Ectodermal cell (in vitro differentiated cells): ENCODE measurements around the gene PLEKHD1.

Experiments used
- H3K27ac ChIP-seq: 2 replicates; pipeline ENCODE4 v1.7.0; 2013; ENCODE audit warnings: mild to moderate bottlenecking, low read depth, low read length; ENCODE audit not compliant: insufficient read depth, poor library complexity, severe bottlenecking
- H3K27me3 ChIP-seq: 2 replicates; pipeline ENCODE4 v1.7.0; 2013; ENCODE audit warnings: mild to moderate bottlenecking, low read length; ENCODE audit not compliant: insufficient read depth, control insufficient read depth, poor library complexity, severe bottlenecking
- H3K36me3 ChIP-seq: one replicate; pipeline ENCODE4 v1.7.0; 2013; ENCODE audit warnings: low read length; ENCODE audit not compliant: control insufficient read depth, insufficient read depth
- H3K4me1 ChIP-seq: one replicate; pipeline ENCODE4 v1.7.0; 2013; ENCODE audit warnings: low read length; ENCODE audit not compliant: control insufficient read depth, insufficient read depth
- H3K4me3 ChIP-seq: 2 replicates; pipeline ENCODE4 v1.7.0; 2013; ENCODE audit warnings: low read depth, low read length, control low read depth; ENCODE audit not compliant: insufficient read depth
- H3K9me3 ChIP-seq: 2 replicates; pipeline ENCODE4 v1.7.0; 2013; ENCODE audit warnings: mild to moderate bottlenecking, low read length, moderate library complexity; ENCODE audit not compliant: control insufficient read depth
- WGBS, 2 experiments: methylation state at CpG; one replicate each; pipeline ENCODE4 v1.1.7; 2013; ENCODE audit warnings: missing lambda C conversion rate in 2 of 2; 5-methylcytosine and 5-hydroxymethylcytosine counted together

PLEKHD1 gene

DNA sequence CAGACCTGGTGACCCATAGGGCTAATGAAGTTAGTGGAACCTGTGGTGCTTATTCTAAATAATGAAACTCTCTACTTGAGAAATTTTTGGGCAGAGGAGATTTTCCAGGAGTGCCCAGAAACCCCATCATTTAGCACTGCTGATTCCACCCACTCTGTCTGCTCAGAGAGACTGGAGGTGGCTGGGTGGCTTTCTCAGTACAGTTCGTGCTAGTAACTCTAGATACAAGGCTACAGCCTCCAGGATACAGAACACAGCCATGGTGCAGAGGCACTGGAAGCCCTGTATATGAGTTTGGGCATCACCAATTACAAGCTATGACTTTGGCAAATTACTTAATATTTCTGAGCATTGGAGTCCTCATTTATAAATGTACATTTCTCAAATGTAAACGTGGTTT is 57.8 kb downstream of the PLEKHD1 start:
- no peaks in the 10 kb centered on the region for H3K27me3 ChIP-seq
- no peak overlapping the region for H3K4me3 ChIP-seq
- WGBS, 2 experiments: 91 to 98% methylated on average over 2 of the region's 2 CpGs
- no peaks in the 10 kb centered on the region for H3K9me3 ChIP-seq
- no peaks in the 10 kb centered on the region for H3K36me3 ChIP-seq
- no peak overlapping the region for H3K27ac ChIP-seq
- no peaks in the 10 kb centered on the region for H3K4me1 ChIP-seq

DNA sequence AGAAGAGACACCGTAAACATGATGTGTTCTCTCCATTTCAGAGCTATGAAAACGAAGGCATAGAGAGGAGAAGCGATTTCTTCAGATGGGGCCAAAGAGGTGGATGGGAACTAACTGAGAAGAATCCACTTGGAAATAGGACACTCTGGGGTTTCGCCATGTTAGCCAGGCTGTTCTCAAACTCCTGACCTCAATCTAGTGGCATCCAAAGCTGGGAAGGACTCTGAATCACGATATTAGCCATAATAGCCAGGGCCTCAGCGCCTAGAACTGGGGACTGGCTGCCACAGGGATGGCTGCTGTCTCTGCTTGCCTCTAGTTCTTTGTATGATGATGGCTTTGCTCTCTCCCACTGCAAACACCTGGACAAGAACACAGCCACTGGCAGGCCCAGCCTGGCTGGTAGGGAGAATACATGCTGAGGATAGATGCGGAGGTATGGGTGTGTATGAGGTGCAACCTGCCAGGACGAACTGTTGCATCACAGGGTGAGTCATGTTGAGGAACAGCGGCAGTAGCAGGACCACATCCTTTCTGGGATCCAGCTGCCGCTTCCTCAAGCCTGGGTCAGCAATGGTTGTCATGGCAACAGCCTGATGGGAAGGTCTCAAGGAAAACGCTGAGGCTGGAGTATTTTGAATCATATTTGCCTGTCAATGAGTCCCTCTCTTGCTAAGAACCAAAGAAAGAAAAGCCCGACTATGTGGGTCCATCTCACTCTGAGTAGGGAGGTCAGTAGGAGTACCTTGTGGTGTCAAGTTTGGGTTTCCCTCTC is 59.0 kb downstream of the PLEKHD1 start:
- H3K36me3 ChIP-seq: no peaks in the 10 kb centered on the region

DNA sequence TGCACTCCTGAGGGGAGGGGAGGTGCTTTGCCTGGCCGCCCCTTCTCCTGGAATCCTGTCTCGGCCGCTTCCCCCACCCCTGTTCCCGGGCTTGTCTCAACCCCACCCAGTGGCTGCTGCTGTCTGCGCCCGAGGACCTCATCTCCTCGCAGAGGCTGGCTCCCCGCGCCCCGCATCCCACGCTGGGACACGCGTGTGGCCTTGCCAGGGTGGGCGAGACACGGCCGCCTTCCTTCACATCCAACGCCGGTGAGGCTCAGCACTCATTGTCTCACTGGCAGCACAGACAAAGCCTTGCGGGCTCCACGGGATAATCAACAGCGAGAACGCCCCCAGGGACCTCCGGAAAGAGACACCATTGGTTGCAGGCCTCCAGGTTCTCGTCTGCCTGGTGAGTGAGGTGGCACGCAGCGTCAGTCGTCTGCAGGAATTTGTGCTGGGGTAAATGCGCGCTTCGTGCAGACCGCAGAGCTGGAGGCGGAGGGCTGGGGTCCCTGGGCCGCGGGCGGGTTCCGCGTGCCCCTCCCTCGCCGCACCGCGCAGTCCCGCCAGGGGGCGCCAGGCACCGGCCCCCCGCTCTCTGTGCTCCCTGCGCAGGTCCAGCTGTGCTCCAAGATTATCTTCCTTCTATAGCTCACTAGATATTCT is 63.3 kb downstream of the PLEKHD1 start:
- H3K4me1 ChIP-seq: no peaks in the 10 kb centered on the region
- H3K4me3 ChIP-seq: peak overlapping the region; percentile 37
- peak overlapping the region; percentile 64 for H3K27ac ChIP-seq
- 3% methylated on average over 46 of the region's 46 CpGs for WGBS, 2 experiments
- H3K9me3 ChIP-seq: no peaks in the 10 kb centered on the region
- H3K36me3 ChIP-seq: no peaks in the 10 kb centered on the region
- H3K27me3 ChIP-seq: no peaks in the 10 kb centered on the region

More for the DNA sequence above, 59.0 kb downstream of the PLEKHD1 start:
- Histone ChIP-seq H3K9me3 (no peaks in the 10 kb centered on the region), H3K4me1 (no peaks in the 10 kb centered on the region), H3K27me3 (no peaks in the 10 kb centered on the region), H3K27ac (no peak overlapping the region), H3K4me3 (no peak overlapping the region)
- WGBS, 2 experiments: 76 to 82% methylated on average over 12 of the region's 12 CpGs

DNA sequence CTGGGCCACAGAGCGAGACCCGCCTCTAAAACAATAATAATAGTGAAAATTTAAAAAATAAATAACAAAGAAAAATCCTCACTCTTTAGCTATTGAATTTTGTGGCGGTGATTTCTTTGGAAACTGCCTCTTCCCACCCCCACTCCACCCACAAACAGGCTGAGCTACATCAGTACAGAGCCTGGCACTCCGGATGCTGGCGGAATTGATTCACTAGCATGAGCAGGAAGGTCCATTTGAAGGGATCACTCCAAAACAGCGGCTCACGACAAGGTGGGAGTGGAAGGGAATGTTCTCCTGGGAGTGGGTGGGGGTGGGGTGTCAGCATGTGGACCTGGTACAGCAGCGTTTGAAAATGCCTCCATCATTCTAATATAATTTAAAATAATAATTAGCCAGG is 64.0 kb downstream of the PLEKHD1 start:
- Histone ChIP-seq H3K36me3 (no peaks in the 10 kb centered on the region), H3K4me1 (no peaks in the 10 kb centered on the region), H3K4me3 (peak overlapping the region; percentile 37), H3K27ac (no peak overlapping the region), H3K9me3 (no peaks in the 10 kb centered on the region), H3K27me3 (no peaks in the 10 kb centered on the region)
- WGBS, 2 experiments: 96 to 97% methylated on average over 5 of the region's 8 CpGs

DNA sequence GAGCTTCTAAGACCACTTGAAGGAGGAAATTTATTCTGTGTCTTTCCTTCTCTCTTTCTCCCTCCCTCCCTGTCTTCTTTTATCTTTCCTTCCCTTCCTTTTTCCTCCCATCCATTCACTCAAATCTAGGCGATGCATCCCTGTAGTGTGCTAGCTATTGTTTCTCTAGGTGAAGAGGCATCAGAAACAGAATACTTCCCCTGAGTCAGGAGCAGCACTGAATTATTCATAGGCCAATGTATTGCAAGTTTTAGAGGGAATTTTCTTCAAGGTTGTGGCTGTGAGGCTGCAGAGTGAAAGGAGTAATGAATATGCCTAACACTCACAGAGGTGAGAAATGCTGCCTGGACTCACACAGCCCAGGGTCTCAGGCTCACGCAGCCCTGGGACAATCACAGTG is 67.0 kb downstream of the PLEKHD1 start:
- H3K27ac ChIP-seq: no peak overlapping the region
- 51 to 63% methylated on average over 2 of the region's 2 CpGs for WGBS, 2 experiments
- H3K4me1 ChIP-seq: no peaks in the 10 kb centered on the region
- no peaks in the 10 kb centered on the region for H3K27me3 ChIP-seq
- H3K4me3 ChIP-seq: no peak overlapping the region
- H3K36me3 ChIP-seq: no peaks in the 10 kb centered on the region
- H3K9me3 ChIP-seq: no peaks in the 10 kb centered on the region

DNA sequence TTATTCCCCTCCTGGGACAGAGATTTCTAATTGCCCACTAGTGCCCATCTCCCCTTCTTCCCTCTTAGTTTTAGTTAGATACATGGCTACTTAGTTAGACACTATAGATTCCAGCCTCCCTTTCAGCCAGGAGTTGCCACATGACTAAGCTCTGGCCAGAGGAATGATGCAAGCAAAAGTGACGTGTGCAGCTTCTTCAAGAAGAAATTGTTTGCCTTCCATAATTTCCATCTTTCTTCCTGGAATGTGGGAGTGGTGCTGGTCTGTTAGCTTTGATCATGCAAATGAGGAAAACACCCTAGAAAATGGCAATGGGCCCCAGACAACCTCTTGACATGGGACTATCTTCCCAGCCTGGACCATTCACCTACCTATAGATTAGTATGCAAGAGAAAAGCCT is 68.7 kb downstream of the PLEKHD1 start:
- WGBS, 2 experiments: 96 to 100% methylated on average over 1 of the region's 1 CpG
- H3K27ac ChIP-seq: no peak overlapping the region
- H3K27me3 ChIP-seq: no peaks in the 10 kb centered on the region
- H3K9me3 ChIP-seq: no peaks in the 10 kb centered on the region
- no peaks in the 10 kb centered on the region for H3K36me3 ChIP-seq
- no peak overlapping the region for H3K4me3 ChIP-seq
- no peaks in the 10 kb centered on the region for H3K4me1 ChIP-seq

DNA sequence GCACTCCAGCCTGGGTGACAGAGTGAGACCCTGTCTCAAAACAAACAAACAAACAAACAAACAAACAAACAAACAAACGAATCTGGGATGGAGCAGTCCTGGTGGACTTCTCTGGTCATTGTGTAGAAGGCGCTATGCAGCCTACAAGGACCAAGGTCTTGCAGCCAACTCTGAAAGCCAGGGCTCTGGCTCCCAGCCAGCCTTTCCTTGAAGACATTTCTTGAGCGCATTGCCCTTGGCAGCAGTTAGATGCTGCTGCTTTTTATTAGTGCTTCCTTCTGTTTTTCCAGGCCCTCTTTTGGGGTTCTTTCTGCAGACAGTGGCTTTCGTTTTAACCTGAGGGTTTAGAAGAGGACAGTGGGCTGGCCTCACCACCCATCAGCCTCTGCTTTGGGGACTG is 70.0 kb downstream of the PLEKHD1 start:
- 90 to 93% methylated on average over 4 of the region's 4 CpGs for WGBS, 2 experiments

DNA sequence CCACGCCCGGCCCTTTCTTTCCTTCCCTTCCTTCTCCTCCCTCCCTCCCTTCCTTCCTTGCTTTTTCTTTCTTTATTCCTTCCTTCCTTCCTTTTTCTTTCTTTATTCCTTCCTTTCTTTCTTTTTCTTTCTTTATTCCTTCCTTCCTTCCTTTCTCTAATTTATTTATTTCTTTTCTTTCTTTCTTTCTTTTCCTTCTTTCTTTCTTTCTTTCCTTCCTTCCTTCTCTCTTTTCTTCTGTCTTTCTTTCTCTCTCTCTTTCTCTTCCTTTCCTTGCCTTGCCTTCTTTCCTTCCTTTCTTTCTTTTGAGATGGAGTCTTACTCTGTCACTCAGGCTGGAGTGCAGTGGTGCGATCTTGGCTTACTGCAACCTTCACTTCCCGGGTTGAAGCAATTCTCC is 74.2 kb downstream of the PLEKHD1 start:
- H3K4me3 ChIP-seq: no peak overlapping the region
- H3K27me3 ChIP-seq: no peaks in the 10 kb centered on the region
- 88% methylated on average over 4 of the region's 4 CpGs for WGBS, 2 experiments
- no peaks in the 10 kb centered on the region for H3K36me3 ChIP-seq
- H3K27ac ChIP-seq: peak overlapping the region; percentile 85
- peaks cover 16% of the 10 kb centered on the region for H3K4me1 ChIP-seq
- no peaks in the 10 kb centered on the region for H3K9me3 ChIP-seq

More for the DNA sequence above, 70.0 kb downstream of the PLEKHD1 start:
- no peak overlapping the region for H3K4me3 ChIP-seq
- no peaks in the 10 kb centered on the region for H3K9me3 ChIP-seq
- H3K36me3 ChIP-seq: no peaks in the 10 kb centered on the region
- H3K4me1 ChIP-seq: peaks cover 8% of the 10 kb centered on the region
- no peak overlapping the region for H3K27ac ChIP-seq
- no peaks in the 10 kb centered on the region for H3K27me3 ChIP-seq

DNA sequence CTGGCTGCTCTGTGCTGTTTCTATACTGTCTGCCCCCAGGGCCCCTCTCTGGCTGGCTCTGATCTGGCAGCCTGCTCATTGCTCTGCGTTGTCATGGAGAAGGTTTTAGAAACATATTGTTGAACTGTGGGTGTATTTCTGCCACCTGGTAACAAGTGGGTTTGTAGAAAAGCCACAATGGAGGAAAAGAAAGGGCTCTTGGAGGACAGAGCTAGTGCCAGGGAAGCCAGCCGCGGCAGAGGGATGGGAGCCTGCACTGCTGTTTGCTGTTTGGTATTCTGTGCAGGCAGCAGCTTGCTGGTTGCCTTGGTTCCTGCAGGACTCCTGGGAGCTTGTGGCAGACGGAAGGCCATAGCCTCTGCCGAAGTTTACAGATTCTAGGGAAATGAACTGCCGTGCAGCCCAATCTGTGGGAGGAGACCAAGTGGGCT is 75.1 kb downstream of the PLEKHD1 start:
- WGBS, 2 experiments: 58 to 64% methylated on average over 6 of the region's 6 CpGs
- Histone ChIP-seq H3K4me3 (no peak overlapping the region), H3K27ac (peak overlapping the region; percentile 85), H3K9me3 (no peaks in the 10 kb centered on the region), H3K27me3 (no peaks in the 10 kb centered on the region), H3K36me3 (no peaks in the 10 kb centered on the region), H3K4me1 (peaks cover 16% of the 10 kb centered on the region)

DNA sequence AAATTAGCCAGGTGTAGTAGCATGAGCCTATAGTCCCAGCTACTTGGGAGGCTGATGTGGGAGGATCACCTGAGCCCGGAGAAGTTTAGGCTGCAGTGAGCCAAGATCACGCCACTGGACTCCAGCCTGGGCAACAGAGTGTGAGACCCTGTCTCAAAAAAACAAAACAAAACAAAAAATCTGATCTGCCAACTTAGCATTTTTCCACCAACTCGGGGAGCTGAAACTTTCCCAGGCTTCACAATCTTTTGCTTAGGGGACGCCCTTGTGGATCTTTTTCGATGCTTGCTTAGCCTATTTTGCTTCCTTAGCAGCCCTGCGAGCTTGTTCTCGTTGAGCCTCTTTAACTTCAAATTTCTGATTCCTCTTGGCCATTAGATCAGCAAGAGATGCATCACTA is 76.3 kb downstream of the PLEKHD1 start:
- Histone ChIP-seq H3K27ac (no peak overlapping the region), H3K27me3 (no peaks in the 10 kb centered on the region), H3K9me3 (no peaks in the 10 kb centered on the region), H3K4me1 (peaks cover 16% of the 10 kb centered on the region), H3K4me3 (no peak overlapping the region), H3K36me3 (no peaks in the 10 kb centered on the region)
- 91 to 93% methylated on average over 7 of the region's 7 CpGs for WGBS, 2 experiments
